ENCODE data around the gene BMP5.

BMP5 gene

GRCh38 chr6:55866128-55866527, 9.3 kb downstream of the BMP5 start:
- TF ChIP-seq CTCF (IDR thresholded peaks at IDR 0.05; ENCODE audit: low read depth, low read length, missing control alignments): no peak
- no peak overlapping the region for H3K4me3 ChIP-seq (replicated peaks; ENCODE audit: low read depth, low read length)
- DNase-seq (ENCODE audit: extremely low read depth, low read depth): no peak

GRCh38 chr6:55853008-55854001, 22.1 kb downstream of the BMP5 start:
- TF ChIP-seq CTCF (IDR thresholded peaks at IDR 0.05; ENCODE audit: low read depth, low read length, missing control alignments): no peak
- H3K4me3 ChIP-seq (replicated peaks; ENCODE audit: low read depth, low read length): no peak overlapping the region
- no peak for DNase-seq (ENCODE audit: extremely low read depth, low read depth)

GRCh38 chr6:55841341-55841740, 34.0 kb downstream of the BMP5 start:
- no peak for TF ChIP-seq CTCF (IDR thresholded peaks at IDR 0.05; ENCODE audit: low read depth, low read length, missing control alignments)
- no peak overlapping the region for H3K4me3 ChIP-seq (replicated peaks; ENCODE audit: low read depth, low read length)
- no peak for DNase-seq (ENCODE audit: extremely low read depth, low read depth)

GRCh38 chr6:55839080-55839479, 36.3 kb downstream of the BMP5 start:
- H3K4me3 ChIP-seq (replicated peaks; ENCODE audit: low read depth, low read length): no peak overlapping the region
- TF ChIP-seq CTCF (IDR thresholded peaks at IDR 0.05; ENCODE audit: low read depth, low read length, missing control alignments): no peak
- DNase-seq (ENCODE audit: extremely low read depth, low read depth): no peak

GRCh38 chr6:55836945-55837344, 38.4 kb downstream of the BMP5 start:
- H3K4me3 ChIP-seq (replicated peaks; ENCODE audit: low read depth, low read length): no peak overlapping the region
- no peak for DNase-seq (ENCODE audit: extremely low read depth, low read depth)
- no peak for TF ChIP-seq CTCF (IDR thresholded peaks at IDR 0.05; ENCODE audit: low read depth, low read length, missing control alignments)

- no peak for TF ChIP-seq CTCF (IDR thresholded peaks at IDR 0.05; ENCODE audit: low read depth, low read length, missing control alignments)
Measured at GRCh38 chr6:55836481-55836880, 38.9 kb downstream of the BMP5 start.

More at GRCh38 chr6:55836481-55836880, 38.9 kb downstream of the BMP5 start:
- no peak for DNase-seq (ENCODE audit: extremely low read depth, low read depth)
- H3K4me3 ChIP-seq (replicated peaks; ENCODE audit: low read depth, low read length): no peak overlapping the region
